KOPT-K1 (cell line): ENCODE measurements around the gene ZNF491.
"Not testable (repeated sequence)": the region's sequence is repeated elsewhere in the genome, so short reads cannot be mapped to it uniquely, and the experiment has no call there.

Experiments used
- H3K27ac ChIP-seq: fragments of 200-600 bp; sonication (generic); 2 replicates; pipeline ENCODE4 v1.5.1; 2016; ENCODE audit warnings: antibody characterized with exemption, mild to moderate bottlenecking, low read depth, low read length; ENCODE audit not compliant: poor library complexity, severe bottlenecking
- H3K36me3 ChIP-seq: fragments of 200-600 bp; sonication (generic); 2 replicates; pipeline ENCODE4 v1.5.1; 2017; ENCODE audit warnings: antibody characterized with exemption, mild to moderate bottlenecking, low read length, moderate library complexity; ENCODE audit not compliant: insufficient read depth
- H3K9me3 ChIP-seq: fragments of 200-600 bp; sonication (generic); 2 replicates; pipeline ENCODE4 v1.5.1; 2017; ENCODE audit warnings: antibody characterized with exemption, low read length, mild to moderate bottlenecking; ENCODE audit not compliant: insufficient read depth, poor library complexity, severe bottlenecking

Gene ZNF491

DNA sequence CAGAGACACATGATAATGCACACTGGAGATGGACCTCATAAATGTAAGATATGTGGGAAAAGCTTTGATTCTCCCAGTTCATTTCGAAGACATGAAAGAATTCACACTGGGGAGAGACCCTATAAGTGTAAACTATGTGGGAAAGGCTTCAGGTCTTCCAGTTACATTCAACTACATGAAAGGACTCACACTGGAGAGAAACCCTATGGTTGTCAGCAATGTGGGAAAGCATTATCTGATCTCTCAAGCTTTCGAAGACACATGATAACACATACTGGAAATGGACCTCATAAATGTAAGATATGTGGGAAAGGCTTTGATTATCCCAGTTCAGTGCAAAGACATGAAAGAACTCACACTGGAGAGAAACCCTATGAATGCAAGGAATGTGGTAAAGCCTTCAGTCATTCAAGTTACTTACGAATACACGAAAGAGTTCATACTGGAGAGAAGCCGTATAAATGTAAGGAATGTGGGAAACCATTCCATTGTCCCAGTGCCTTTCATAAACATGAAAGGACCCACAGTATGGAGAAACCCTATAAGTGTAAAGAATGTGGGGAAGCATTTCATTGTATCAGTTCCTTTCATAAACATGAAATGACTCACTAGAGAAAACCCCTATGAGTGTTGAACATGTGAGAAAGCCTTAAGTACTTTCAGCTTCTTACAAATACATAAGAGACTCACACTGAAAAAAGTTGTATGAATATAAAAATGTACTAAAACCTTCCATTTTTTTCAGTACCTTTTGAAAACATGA lies 16.8 kb upstream of the ZNF491 start:
- Histone ChIP-seq H3K9me3 (peaks cover 81% of the 10 kb centered on the region), H3K36me3 (peaks cover 46% of the 10 kb centered on the region), H3K27ac (no peak overlapping the region)

DNA sequence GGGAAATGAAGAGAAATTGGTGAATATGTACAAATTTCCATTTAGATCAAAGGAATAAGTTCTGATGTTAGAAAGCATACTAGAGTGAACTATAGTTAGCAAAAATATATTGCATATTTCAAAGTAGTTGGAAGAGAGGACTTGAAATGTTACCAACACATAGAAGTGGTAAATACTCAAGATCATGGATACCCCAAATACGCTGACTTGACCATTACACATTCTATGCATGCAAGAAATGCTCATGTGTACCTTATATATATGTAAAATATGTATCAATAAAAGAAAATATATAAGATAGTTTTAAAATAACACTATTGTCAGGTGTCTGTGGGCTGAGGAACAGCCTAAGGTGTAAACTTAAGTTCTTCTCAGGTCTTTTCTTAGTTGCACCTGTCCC lies 14.6 kb upstream of the ZNF491 start:
- peaks cover 41% of the 10 kb centered on the region for H3K36me3 ChIP-seq
- H3K9me3 ChIP-seq: peaks cover 82% of the 10 kb centered on the region
- H3K27ac ChIP-seq: no peak overlapping the region

DNA sequence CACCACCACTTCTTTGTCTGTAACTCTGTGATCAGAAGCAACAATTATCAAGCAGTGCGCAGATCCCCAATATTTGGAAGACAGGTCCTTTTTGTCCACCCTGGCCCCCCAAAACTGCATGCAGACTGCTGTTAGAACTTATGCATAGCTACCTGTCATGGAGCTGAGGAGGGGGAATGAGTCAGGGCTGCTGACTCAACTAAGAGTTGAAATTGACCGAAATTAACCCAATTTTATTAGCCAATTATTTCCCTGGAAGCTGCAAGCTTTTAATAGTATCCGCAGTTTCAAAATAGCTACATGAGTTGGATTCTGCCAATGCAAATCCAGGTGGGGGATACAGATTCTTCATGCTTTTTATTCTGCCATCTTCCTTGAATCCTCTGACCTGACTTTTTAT lies 14.0 kb upstream of the ZNF491 start:
- H3K27ac ChIP-seq: no peak overlapping the region
- peaks cover 35% of the 10 kb centered on the region for H3K36me3 ChIP-seq
- H3K9me3 ChIP-seq: peaks cover 82% of the 10 kb centered on the region

DNA sequence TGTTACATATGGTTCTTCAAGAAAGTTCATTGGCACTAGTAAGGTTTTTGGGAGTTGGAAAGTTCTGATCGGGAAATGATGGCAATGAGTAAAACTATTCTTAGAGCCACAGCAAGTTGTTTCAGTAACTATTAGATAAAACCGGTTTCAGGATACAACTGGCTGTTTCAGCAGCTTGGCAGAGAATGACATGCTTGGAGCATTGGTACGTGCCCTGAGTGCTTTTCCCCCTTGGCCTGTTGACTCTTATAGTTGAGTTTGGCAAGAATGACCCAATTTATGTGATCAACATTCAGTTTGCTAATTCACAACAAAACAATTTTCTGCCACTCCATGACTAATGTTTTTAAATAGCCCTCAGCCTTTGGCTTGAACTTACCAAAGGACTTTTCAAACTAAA lies 10.8 kb upstream of the ZNF491 start:
- peaks cover 61% of the 10 kb centered on the region for H3K9me3 ChIP-seq
- no peak overlapping the region for H3K27ac ChIP-seq
- H3K36me3 ChIP-seq: peaks cover 4% of the 10 kb centered on the region; the same call in 1 of the 2 replicates

DNA sequence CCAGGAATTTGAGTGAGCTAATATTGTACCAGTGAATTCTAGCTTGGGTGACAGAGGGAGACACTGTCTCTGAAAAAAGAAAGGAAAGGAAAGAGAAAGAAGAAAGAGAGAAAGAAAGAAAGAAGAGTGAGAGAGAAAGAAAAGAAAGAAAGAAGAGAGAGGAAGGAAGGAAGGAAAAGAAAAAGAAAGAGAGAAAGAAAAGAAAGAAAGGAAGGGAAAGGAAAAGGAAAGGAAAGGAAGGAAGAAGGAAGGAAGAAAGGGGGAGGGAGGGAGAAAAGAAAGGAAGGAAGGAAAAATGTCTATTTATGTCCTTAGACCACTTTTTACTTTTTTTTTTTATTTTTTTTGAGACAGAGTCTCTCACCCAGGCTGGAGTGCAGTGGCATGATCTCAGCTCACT lies 5.4 kb upstream of the ZNF491 start:
- Histone ChIP-seq H3K27ac (no peak overlapping the region), H3K36me3 (no peaks in the 10 kb centered on the region), H3K9me3 (peaks cover 20% of the 10 kb centered on the region)

DNA sequence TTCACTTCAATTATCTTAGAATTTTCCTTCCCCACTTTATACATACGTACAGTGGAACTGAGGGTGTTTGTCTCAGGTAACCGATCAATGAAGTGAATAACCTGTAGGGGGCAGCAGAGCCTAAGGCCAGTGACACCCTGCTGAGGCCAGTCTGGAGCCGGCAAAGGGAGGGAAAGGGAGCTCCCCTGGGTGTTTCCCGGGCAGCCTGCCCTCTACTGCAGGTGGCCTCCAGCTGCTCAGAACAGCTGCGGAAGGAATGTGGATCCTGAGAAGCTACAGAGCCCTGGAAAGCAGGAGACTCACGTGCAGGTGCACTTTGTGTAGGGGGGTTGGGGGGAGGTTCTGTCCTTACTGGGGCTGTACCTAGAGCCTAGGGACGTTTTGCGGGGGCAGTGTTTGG lies 832 bp upstream of the ZNF491 start:
- Histone ChIP-seq H3K27ac (no peak overlapping the region), H3K9me3 (peaks cover 8% of the 10 kb centered on the region), H3K36me3 (no peaks in the 10 kb centered on the region)

DNA sequence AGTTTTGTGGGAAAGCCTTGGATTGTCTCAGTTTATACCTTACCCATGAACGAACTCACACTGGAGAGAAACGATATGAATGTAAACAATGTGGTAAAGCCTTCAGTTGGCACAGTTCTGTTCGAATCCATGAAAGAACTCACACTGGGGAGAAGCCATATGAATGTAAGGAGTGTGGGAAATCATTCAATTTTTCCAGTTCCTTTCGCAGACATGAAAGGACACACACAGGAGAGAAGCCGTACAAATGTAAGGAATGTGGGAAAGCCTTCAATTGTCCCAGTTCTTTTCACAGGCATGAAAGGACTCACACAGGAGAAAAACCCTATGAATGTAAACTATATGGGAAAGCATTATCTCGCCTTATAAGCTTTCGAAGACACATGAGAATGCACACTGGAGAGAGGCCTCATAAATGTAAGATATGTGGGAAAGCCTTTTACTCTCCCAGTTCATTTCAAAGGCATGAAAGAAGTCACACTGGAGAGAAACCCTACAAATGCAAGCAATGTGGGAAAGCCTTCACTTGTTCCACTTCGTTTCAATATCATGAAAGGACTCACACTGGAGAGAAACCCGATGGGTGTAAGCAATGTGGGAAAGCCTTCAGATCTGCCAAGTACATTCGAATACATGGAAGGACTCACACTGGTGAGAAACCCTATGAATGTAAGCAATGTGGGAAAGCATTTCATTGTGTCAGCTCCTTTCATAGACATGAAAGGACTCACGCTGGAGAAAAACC lies 8.2 kb downstream of the ZNF491 start:
- H3K9me3 ChIP-seq: peaks cover 74% of the 10 kb centered on the region
- H3K36me3 ChIP-seq: peaks cover 28% of the 10 kb centered on the region
- H3K27ac ChIP-seq: no peak overlapping the region

DNA sequence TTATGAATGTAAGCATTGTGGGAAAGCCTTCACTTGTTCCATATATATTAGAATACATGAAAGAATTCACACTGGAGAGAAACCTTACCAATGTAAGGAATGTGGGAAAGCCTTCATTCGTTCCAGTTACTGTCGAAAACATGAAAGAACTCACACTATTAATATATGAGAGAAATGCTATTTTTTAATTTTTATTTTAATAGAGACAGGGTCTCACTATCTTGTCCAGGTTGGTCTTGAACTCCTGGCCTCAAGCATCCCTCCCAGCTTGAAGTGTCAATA lies 8.7 kb downstream of the ZNF491 start:
- H3K36me3 ChIP-seq: peaks cover 28% of the 10 kb centered on the region
- no peak overlapping the region for H3K27ac ChIP-seq
- peaks cover 70% of the 10 kb centered on the region for H3K9me3 ChIP-seq

DNA sequence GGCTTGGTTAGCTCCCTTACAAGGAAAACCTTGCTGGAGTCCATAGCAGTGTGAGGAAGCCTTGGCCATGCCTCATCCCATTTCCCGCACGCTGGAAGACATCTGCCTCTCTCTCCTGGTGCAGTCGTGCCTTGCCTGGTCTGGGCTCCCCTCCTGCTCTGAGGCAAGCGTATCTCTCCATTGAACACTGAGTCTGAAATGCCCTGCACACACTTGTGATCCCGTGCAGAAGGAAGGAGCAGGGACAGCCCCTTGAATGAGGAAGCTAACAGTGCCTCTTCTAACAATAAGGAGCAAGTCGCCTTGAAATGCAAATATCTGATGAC lies 15.3 kb downstream of the ZNF491 start:
- Histone ChIP-seq H3K27ac (peak overlapping the region; percentile 73), H3K36me3 (peaks cover 7% of the 10 kb centered on the region; the same call in 1 of the 2 replicates), H3K9me3 (peaks cover 6% of the 10 kb centered on the region)

DNA sequence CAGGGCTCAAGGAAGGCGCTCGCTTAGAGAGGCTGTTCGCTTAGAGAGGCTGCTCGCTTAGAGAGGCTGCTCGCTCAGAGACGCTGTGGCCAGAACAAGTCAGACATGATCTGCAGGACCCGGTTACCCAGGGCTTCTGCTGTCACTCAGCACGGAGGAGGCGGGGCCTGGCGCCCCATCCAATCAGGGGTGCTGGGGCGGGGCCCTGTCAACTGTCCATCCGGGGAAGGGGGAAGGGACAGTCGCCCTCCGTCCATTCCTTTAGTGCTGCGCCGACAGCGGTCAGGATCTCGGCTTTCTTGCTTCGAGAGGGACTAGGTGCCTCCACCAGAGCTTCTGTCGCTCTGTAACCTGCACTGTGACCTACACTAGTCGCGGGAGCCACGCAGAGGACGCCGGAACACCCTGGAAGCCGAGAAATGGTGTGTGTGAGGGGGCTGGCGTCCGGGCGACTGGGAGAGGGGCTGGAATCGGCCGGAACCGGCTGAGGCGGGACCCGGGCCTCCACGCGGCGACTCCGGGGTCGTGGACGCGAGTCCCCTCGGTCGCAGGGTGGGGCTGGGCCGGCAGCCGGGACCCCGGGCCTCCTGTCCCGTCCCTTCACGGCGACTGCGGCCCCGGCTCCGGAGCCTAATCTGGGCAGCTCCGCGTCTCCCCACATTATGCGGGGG lies 15.8 kb downstream of the ZNF491 start, which contains the start of gene ZNF440:
ZNF440 (plus strand) TSS at position 245 of the 671 bp plus-strand sequence; CDS start at position 420, 175 bp downstream.
- peak within 1 kb of the TSS; percentile 73 for H3K27ac ChIP-seq
- H3K9me3 ChIP-seq: peaks cover 2% of the 10 kb centered on the region
- H3K36me3 ChIP-seq: peaks cover 7% of the 10 kb centered on the region; the same call in 1 of the 2 replicates

DNA sequence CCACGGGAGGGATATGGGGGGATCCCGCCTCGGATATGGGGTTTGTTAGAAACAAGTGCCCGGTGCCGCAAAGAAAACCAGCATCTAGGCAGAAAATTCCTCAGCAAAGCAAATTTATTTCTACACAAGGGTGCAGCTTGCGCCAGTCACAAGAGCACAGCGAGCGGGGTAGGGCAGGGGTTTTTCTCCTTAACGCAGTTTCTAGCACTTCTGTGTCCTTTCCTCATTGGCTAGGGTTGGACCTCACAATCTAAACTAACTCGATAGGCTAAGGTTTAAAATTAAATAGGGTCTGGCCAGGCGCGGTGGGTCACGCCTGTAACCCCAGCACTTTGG lies 16.3 kb downstream of the ZNF491 start:
- Histone ChIP-seq H3K36me3 (peaks cover 7% of the 10 kb centered on the region; the same call in 1 of the 2 replicates), H3K9me3 (peaks cover 6% of the 10 kb centered on the region), H3K27ac (peak overlapping the region; percentile 73)

DNA sequence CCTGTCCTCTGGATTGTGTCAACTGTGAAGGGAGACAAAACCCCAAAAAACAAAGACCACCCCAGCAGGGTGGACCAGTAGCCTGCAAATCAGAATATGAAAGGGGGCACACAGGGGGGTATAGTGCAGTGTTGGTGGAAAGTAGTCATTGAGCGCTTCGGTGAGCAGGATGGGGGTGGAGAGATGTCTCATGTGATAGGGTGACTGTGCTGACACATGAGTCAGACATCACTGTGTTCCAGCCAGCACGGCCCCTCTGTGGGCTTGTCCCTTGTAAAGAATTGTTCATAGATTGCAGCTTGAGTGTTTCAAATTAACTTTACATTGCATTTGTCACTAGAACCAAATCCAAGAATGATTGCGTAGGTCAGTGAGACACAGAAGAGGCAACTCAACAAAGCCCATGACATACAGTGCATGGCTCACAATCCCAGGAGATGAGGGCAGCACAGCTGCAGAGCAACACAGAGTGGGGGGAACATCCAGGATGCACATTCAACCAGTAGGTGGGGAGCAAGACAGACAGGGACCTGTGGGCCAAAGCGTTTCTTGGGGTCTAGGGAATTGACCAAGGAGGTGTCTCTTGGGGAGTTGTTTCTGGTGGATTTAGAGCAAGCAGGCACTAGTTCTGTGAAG lies 23.3 kb downstream of the ZNF491 start:
- Histone ChIP-seq H3K9me3 (peaks cover 38% of the 10 kb centered on the region), H3K27ac (no peak overlapping the region), H3K36me3 (peaks cover 30% of the 10 kb centered on the region)

DNA sequence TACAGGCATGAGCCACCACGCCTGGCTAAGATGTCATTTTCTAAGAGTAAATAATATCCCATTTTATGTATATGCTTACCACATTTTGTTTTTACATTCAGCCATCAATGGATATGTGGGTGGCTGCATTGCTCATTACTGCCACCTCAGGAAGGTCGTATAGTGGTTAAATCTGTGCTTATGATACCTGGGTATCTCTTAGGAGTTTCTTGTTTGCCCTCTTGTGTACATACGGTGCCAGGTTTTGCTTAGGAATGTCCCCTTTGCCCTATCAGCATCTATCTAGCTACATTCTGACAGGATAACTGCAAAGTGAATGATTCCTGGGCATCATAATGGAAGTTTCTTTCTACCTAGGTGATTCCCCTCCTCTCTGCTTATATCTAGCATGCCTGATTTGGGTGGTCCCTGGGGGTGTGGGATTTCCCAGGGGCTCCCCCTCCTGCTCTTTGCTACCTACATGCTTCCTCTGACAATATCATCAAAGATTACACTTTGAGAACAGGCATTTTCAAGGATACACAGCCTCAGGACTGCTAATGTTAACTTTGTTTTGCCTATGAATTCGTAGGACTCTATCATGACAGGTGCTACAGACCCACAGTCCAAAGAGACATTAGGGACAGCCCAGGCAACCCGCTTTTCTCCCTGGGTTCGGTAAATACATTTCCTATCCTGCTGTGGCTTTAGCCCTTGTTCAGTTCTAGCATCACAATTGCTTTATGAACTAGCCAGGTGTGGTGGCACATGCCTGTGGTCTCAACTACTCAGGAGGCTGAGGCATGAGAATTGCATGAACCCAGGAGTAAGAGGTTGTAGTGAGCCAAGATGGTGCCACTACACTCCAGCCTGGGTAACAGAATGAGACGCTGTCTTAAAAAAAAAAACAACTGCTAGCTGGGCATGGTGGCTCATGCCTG lies 30.9 kb downstream of the ZNF491 start:
- not testable (repeated sequence) for H3K27ac ChIP-seq
- H3K9me3 ChIP-seq: peaks cover 82% of the 10 kb centered on the region
- H3K36me3 ChIP-seq: peaks cover 54% of the 10 kb centered on the region

DNA sequence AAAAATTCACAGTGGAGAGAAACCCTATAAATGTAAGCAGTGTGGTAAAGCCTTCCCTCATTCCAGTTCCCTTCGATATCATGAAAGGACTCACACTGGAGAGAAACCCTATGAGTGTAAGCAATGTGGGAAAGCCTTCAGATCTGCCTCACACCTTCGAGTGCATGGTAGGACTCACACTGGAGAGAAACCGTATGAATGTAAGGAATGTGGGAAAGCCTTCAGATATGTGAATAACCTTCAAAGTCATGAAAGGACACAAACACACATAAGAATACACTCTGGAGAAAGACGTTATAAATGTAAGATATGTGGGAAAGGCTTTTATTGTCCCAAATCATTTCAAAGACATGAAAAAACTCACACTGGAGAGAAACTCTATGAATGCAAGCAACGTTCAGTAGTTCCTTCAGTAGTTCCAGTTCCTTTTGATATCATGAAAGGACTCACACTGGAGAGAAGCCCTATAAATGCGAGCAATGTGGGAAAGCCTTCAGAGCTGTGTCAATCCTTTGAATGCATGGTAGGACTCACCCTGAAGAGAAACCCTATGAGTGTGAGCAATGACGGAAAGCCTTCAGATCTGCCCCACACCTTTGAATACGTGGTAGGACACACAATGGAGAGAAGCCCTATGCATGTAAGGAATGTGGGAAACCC lies 34.1 kb downstream of the ZNF491 start:
- peaks cover 81% of the 10 kb centered on the region for H3K9me3 ChIP-seq
- H3K27ac ChIP-seq: no peak overlapping the region
- H3K36me3 ChIP-seq: peaks cover 65% of the 10 kb centered on the region
